HG03378 (cell line): ENCODE data around the gene TMEM117.

ENCODE experiments used
- ATAC-seq: cut with Tn5 transposase; IDR thresholded peaks from one replicate; pipeline ENCODE4 v1.9.1; 2021; ENCODE audit warnings: mild to moderate bottlenecking, moderate library complexity; ENCODE audit not compliant: unreplicated experiment

TMEM117 gene

GRCh38 chr12:44433659-44434058 is 597.8 kb downstream of the TMEM117 start:
- no peak for ATAC-seq

- ATAC-seq, result no peak
These were observed 600.9 kb downstream of the TMEM117 start for GRCh38 chr12:44436756-44437155.
